Progenitor cell of endocrine pancreas (in vitro differentiated cells): ENCODE measurements around the gene RPAP3. TPM values are rescaled to one million over a fixed set of nuclear protein-coding genes. Genes with fewer than 3 reads are reported as not detected.
"Not testable (repeated sequence)": the region's sequence is repeated elsewhere in the genome, so short reads cannot be mapped to it uniquely, and the experiment has no call there.

Source experiments
- DNase-seq: peaks from one replicate; pipeline ENCODE4 v3.0.0; 2021; ENCODE audit warnings: low spot score; ENCODE audit not compliant: unreplicated experiment
- H3K27ac Mint-ChIP-seq: 2 replicates; pipeline ENCODE4 v1.8.0; 2021; ENCODE audit warnings: mild to moderate bottlenecking, moderate library complexity, mixed read lengths
- H3K27me3 Mint-ChIP-seq: 2 replicates; pipeline ENCODE4 v1.8.0; 2021; ENCODE audit warnings: mixed read lengths
- H3K36me3 Mint-ChIP-seq: 2 replicates; pipeline ENCODE4 v1.8.0; 2022; ENCODE audit warnings: mixed read lengths; ENCODE audit not compliant: insufficient read depth
- H3K4me1 Mint-ChIP-seq: 2 replicates; pipeline ENCODE4 v1.8.0; 2021; ENCODE audit warnings: low read depth, mixed read lengths
- H3K4me3 Mint-ChIP-seq: 2 replicates; pipeline ENCODE4 v1.8.0; 2021; ENCODE audit warnings: low read depth, mild to moderate bottlenecking, moderate library complexity, mixed read lengths
- H3K9me3 Mint-ChIP-seq: 2 replicates; pipeline ENCODE4 v1.8.0; 2021; ENCODE audit warnings: low read depth, mixed read lengths
- CTCF ChIP-seq: fragments of 200-600 bp; sonication (generic); IDR thresholded peaks from one replicate; pipeline ENCODE4 v1.5.0; 2021; ENCODE audit warnings: antibody characterized with exemption, mild to moderate bottlenecking; ENCODE audit not compliant: unreplicated experiment
- total RNA-seq: library from RNA; stranded (reverse); gene quantifications from 2 replicates; pipeline ENCODE4 v1.2.1, GENCODE V29; 2021

RPAP3 gene
- total RNA-seq, 1 donor from 2014 or later, result 36.4 TPM

GRCh38 chr12:47651368-47652254 is 54.2 kb downstream of the RPAP3 start:
- Mint-ChIP-seq H3K27ac (peak overlapping the region; percentile 52), H3K4me3 (no peak overlapping the region), H3K36me3 (peaks cover 15% of the 10 kb centered on the region), H3K4me1 (peaks cover 20% of the 10 kb centered on the region), H3K9me3 (no peaks in the 10 kb centered on the region), H3K27me3 (no peaks in the 10 kb centered on the region)
- peak; percentile 66 for TF ChIP-seq CTCF
- DNase-seq, result no peak

- no peaks in the 10 kb centered on the region for H3K9me3 Mint-ChIP-seq
- H3K27me3 Mint-ChIP-seq, result no peaks in the 10 kb centered on the region
- no peak overlapping the region for H3K4me3 Mint-ChIP-seq
- H3K4me1 Mint-ChIP-seq, result peaks cover 20% of the 10 kb centered on the region
- DNase-seq, result no peak
- no peak overlapping the region for H3K27ac Mint-ChIP-seq
- no peak for TF ChIP-seq CTCF
- H3K36me3 Mint-ChIP-seq, result peaks cover 22% of the 10 kb centered on the region
Measured at GRCh38 chr12:47650469-47650868, 55.4 kb downstream of the RPAP3 start.

- no peak for DNase-seq
- peaks cover 27% of the 10 kb centered on the region for H3K36me3 Mint-ChIP-seq
- H3K4me3 Mint-ChIP-seq, result no peak overlapping the region
- no peak overlapping the region for H3K27ac Mint-ChIP-seq
- H3K27me3 Mint-ChIP-seq, result no peaks in the 10 kb centered on the region
- H3K4me1 Mint-ChIP-seq, result peaks cover 18% of the 10 kb centered on the region
- no peak for TF ChIP-seq CTCF
- H3K9me3 Mint-ChIP-seq, result peaks cover 7% of the 10 kb centered on the region
Measured at GRCh38 chr12:47649381-47649780, 56.4 kb downstream of the RPAP3 start.

GRCh38 chr12:47648056-47648579 is 57.7 kb downstream of the RPAP3 start:
- H3K27me3 Mint-ChIP-seq, result no peaks in the 10 kb centered on the region
- peaks cover 14% of the 10 kb centered on the region for H3K9me3 Mint-ChIP-seq
- H3K4me1 Mint-ChIP-seq, result peaks cover 17% of the 10 kb centered on the region
- DNase-seq, result no peak
- H3K27ac Mint-ChIP-seq, result peak overlapping the region; percentile 50
- peaks cover 28% of the 10 kb centered on the region for H3K36me3 Mint-ChIP-seq
- H3K4me3 Mint-ChIP-seq, result no peak overlapping the region
- TF ChIP-seq CTCF, result no peak

- H3K9me3 Mint-ChIP-seq, result peaks cover 64% of the 10 kb centered on the region
- H3K27ac Mint-ChIP-seq, H3K4me1 Mint-ChIP-seq, H3K27me3 Mint-ChIP-seq, H3K4me3 Mint-ChIP-seq, DNase-seq: not testable (repeated sequence)
- peaks cover 78% of the 10 kb centered on the region for H3K36me3 Mint-ChIP-seq
Measured at GRCh38 chr12:47642310-47642709, 63.5 kb downstream of the RPAP3 start.
